Measurements from ENCODE around the gene RFPL2. TPM values are rescaled to one million over a fixed set of nuclear protein-coding genes. Genes with fewer than 3 reads are reported as not detected.

RFPL2 gene
- total RNA-seq = 1 to 10 TPM; 2.0 to 2.8 TPM

- H3K27ac Mint-ChIP-seq = peak within 1 kb of the TSS; percentile 64
- ChIA-PET POLR2A (no interaction called here), CTCF (interaction anchor here (0.6 kb wide), 1 partner anchor 89 kb away, joined by 3 read pairs; no protein-coding TSS in a partner anchor)
- H3K36me3 Mint-ChIP-seq (ENCODE audit: low read depth) = no peaks in the 10 kb centered on the region
- H3K4me3 Mint-ChIP-seq = peak within 1 kb of the TSS; percentile 74
- peak; percentile 61 for DNase-seq
- peaks cover 72% of the 10 kb centered on the region for H3K4me1 Mint-ChIP-seq
- peaks cover 15% of the 10 kb centered on the region for H3K27me3 Mint-ChIP-seq
- no peaks in the 10 kb centered on the region for H3K9me3 Mint-ChIP-seq
These were observed at the start of gene RFPL2 for GRCh38 chr22:32204856-32205722. Gene RFPL2 (minus strand): TSS chr22:32205073. CDS start chr22:32202451, 2,622 bp downstream.

GRCh38 chr22:32249231-32249630 is 44.4 kb upstream of the RFPL2 start:
- POLR2A ChIA-PET = no interaction called here
- no peaks in the 10 kb centered on the region for H3K36me3 Mint-ChIP-seq (ENCODE audit: low read depth)
- H3K4me3 Mint-ChIP-seq = no peak overlapping the region
- no peak for DNase-seq
- peaks cover 20% of the 10 kb centered on the region for H3K27me3 Mint-ChIP-seq
- H3K4me1 Mint-ChIP-seq = no peaks in the 10 kb centered on the region
- H3K27ac Mint-ChIP-seq = no peak overlapping the region
- CTCF ChIA-PET = no interaction called here
- no peaks in the 10 kb centered on the region for H3K9me3 Mint-ChIP-seq

GRCh38 chr22:32248276-32248675 is 43.4 kb upstream of the RFPL2 start:
- H3K9me3 Mint-ChIP-seq = no peaks in the 10 kb centered on the region
- no peaks in the 10 kb centered on the region for H3K36me3 Mint-ChIP-seq (ENCODE audit: low read depth)
- no peak overlapping the region for H3K4me3 Mint-ChIP-seq
- ChIA-PET CTCF (no interaction called here), POLR2A (no interaction called here)
- peaks cover 22% of the 10 kb centered on the region for H3K27me3 Mint-ChIP-seq
- H3K4me1 Mint-ChIP-seq = no peaks in the 10 kb centered on the region
- DNase-seq = no peak
- H3K27ac Mint-ChIP-seq = no peak overlapping the region

- Mint-ChIP-seq H3K4me3 (no peak overlapping the region), H3K4me1 (no peaks in the 10 kb centered on the region), H3K36me3 (ENCODE audit: low read depth) (no peaks in the 10 kb centered on the region), H3K27me3 (peaks cover 23% of the 10 kb centered on the region), H3K9me3 (no peaks in the 10 kb centered on the region), H3K27ac (no peak overlapping the region)
- ChIA-PET CTCF (no interaction called here), POLR2A (no interaction called here)
- no peak for DNase-seq
These were observed 41.3 kb upstream of the RFPL2 start for GRCh38 chr22:32246166-32246565.

DNA sequence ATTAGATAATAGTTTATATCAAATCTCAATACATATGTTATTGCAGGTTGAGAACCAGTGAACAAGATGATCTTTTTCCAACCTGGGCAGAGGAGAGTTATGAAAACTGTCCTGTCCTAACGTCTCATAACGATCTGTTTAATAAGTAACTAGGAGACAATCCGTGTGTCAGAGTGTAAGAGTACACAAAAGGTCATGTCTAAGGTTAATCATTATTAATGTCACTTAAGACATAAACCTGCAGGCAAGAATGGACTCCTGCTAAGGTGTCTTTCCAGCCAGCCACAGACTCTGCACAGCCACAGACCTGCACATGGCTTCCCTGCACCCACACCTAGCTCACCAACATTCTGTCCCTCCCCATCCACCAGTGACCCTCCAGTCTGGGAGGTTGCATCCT is 40.2 kb upstream of the RFPL2 start:
- Mint-ChIP-seq H3K4me1 (no peaks in the 10 kb centered on the region), H3K36me3 (ENCODE audit: low read depth) (no peaks in the 10 kb centered on the region), H3K4me3 (no peak overlapping the region), H3K27me3 (peaks cover 17% of the 10 kb centered on the region), H3K27ac (no peak overlapping the region), H3K9me3 (no peaks in the 10 kb centered on the region)
- CTCF ChIA-PET = no interaction called here
- POLR2A ChIA-PET = no interaction called here
- no peak for DNase-seq

DNA sequence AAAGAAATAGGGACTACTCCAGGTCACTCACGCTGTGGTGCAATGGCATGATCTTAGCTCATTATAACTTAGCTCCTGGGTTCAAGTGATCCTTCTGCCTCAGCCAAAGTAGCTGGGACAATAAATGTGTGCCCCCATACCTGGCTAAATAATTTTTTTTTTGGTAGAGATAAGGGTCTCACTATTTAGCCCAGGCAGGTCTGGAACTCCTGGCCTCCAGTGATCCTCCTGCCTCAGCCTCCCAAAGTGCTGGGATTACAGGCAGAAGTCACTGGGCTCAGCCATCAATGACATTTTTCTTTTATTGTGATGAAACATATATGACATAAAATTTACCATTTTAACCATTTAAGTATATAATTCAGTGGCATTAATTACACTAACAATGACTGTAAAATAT is 39.7 kb upstream of the RFPL2 start:
- Mint-ChIP-seq H3K4me1 (no peaks in the 10 kb centered on the region), H3K27ac (no peak overlapping the region), H3K36me3 (ENCODE audit: low read depth) (no peaks in the 10 kb centered on the region), H3K9me3 (no peaks in the 10 kb centered on the region), H3K4me3 (no peak overlapping the region), H3K27me3 (peaks cover 14% of the 10 kb centered on the region)
- CTCF ChIA-PET = no interaction called here
- no peak for DNase-seq
- POLR2A ChIA-PET = no interaction called here

DNA sequence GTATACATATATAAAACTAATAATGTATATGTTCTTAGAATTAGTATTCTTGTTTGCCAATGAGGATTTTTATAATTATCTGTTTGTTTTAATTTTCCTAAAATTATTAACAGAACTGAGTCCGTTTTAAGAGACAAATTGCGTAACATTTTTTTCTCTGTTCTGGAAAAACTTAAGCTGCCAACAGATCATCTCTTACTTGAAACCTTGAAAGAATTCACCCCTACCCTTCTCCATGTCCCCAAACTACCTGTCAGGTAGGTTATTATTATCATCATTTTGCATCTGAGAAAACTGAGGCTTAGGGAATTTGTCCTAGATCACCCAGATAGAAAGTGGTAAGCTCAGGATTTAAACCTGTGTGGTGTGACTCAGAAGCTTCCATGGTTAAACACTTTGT is 35.6 kb upstream of the RFPL2 start:
- POLR2A ChIA-PET = no interaction called here
- no peaks in the 10 kb centered on the region for H3K9me3 Mint-ChIP-seq
- CTCF ChIA-PET = no interaction called here
- H3K4me3 Mint-ChIP-seq = no peak overlapping the region
- no peaks in the 10 kb centered on the region for H3K4me1 Mint-ChIP-seq
- no peak for DNase-seq
- no peaks in the 10 kb centered on the region for H3K36me3 Mint-ChIP-seq (ENCODE audit: low read depth)
- no peak overlapping the region for H3K27ac Mint-ChIP-seq
- H3K27me3 Mint-ChIP-seq = peaks cover 27% of the 10 kb centered on the region

DNA sequence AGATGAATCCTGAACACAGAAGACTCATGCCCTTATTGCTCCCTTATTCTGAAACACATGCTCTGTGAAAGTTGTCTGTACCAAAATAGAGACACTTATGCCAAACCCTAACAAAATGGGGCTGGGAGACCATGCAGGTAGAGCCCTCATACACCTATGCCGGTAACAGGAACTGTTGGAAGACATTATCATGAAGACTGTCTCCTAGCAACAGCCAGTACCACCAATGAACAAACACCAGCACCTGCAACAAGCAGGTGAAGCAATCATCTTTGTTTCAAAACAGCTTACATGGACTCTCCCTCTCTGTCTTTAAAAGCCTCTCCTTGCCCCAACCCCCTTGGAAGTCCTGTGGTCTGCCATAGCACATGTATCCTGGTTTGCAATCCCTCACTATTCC is 33.0 kb upstream of the RFPL2 start:
- ChIA-PET CTCF (no interaction called here), POLR2A (no interaction called here)
- H3K4me1 Mint-ChIP-seq = no peaks in the 10 kb centered on the region
- H3K27ac Mint-ChIP-seq = no peak overlapping the region
- H3K36me3 Mint-ChIP-seq (ENCODE audit: low read depth) = no peaks in the 10 kb centered on the region
- no peak overlapping the region for H3K4me3 Mint-ChIP-seq
- no peak for DNase-seq
- H3K27me3 Mint-ChIP-seq = peaks cover 22% of the 10 kb centered on the region
- no peaks in the 10 kb centered on the region for H3K9me3 Mint-ChIP-seq

DNA sequence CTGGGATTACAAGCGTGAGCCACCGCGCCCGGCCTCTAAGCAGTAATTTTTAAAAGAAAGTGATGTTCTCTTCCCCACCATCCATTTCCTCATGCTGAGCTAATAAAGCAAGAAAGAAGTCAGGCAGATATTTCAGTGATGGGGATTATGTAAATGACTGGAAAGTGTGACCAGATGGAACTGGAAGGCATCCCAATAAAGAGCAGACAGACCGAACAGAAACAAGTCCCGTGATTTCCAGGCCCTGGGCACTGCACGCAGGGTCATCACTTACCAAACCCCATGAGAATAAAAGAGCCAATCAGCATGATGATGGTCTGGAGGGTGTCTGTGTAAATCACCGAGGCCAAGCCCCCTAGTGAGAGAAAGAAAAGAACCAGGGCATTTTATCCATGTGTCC is 32.1 kb upstream of the RFPL2 start:
- POLR2A ChIA-PET = no interaction called here

DNA sequence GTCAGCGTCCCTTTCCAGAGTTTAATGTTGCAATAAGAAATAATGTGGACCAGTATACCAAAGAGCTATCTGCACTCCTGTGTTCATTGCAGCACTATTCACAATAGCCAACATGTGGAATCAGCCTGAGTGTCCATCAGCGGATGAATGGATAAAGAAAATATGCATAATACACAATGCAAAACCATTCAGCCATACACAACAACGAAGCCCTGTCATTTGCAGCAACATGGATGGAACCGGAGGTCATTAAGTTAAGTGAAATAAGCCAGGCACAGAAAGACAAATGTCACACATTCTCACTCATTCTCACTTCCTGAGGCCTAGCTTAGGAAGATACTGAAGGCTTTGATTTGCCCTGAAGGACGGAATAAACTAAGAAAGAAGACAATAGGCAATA is 28.2 kb upstream of the RFPL2 start:
- no peaks in the 10 kb centered on the region for H3K9me3 Mint-ChIP-seq
- CTCF ChIA-PET = interaction anchor here (1.1 kb wide), 1 partner anchor 33 kb away, joined by 3 read pairs; no protein-coding TSS in a partner anchor
- POLR2A ChIA-PET = no interaction called here

More for the DNA sequence above, 32.1 kb upstream of the RFPL2 start:
- Mint-ChIP-seq H3K4me1 (no peaks in the 10 kb centered on the region), H3K27ac (no peak overlapping the region), H3K9me3 (no peaks in the 10 kb centered on the region), H3K27me3 (peaks cover 19% of the 10 kb centered on the region), H3K36me3 (ENCODE audit: low read depth) (no peaks in the 10 kb centered on the region), H3K4me3 (no peak overlapping the region)
- no peak for DNase-seq
- CTCF ChIA-PET = no interaction called here

DNA sequence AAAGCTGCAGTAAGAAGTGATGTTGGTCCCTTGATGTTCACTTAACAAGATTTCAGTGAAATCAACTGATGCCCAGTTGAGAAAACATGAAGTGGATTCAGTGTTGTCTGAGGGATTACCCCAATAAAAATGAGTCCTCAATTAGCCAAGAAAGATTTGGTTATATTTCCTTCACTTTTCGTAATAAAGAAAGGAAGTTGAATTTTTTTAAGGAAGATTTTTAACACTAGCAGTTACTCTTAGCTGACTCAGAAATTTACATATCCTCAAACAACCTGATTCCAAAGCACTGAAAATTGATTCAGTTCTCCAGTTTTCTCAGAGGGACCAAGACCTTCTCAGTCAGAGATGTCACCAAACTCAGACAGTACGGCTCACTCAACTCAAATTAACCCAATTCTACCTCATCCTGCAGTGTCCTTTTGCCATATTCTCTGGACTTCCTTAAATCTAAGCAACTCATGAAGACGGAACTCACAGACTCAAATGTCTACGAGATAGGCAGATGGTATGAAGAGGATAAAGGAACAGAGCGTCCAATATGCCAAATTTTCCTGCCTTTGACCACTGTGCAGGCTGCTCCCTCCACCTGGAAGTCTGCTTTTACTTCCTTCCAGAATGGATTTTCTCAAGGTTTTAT is 27.4 kb upstream of the RFPL2 start:
- DNase-seq = no peak
- Mint-ChIP-seq H3K4me1 (no peaks in the 10 kb centered on the region), H3K27ac (no peak overlapping the region), H3K9me3 (no peaks in the 10 kb centered on the region), H3K36me3 (ENCODE audit: low read depth) (no peaks in the 10 kb centered on the region), H3K27me3 (peaks cover under 1% of the 10 kb centered on the region), H3K4me3 (no peak overlapping the region)
- ChIA-PET CTCF (no interaction called here), POLR2A (no interaction called here)

More for the DNA sequence above, 28.2 kb upstream of the RFPL2 start:
- no peak overlapping the region for H3K4me3 Mint-ChIP-seq
- no peak overlapping the region for H3K27ac Mint-ChIP-seq
- no peaks in the 10 kb centered on the region for H3K36me3 Mint-ChIP-seq (ENCODE audit: low read depth)
- peaks cover 8% of the 10 kb centered on the region for H3K27me3 Mint-ChIP-seq
- H3K4me1 Mint-ChIP-seq = no peaks in the 10 kb centered on the region
- DNase-seq = no peak

DNA sequence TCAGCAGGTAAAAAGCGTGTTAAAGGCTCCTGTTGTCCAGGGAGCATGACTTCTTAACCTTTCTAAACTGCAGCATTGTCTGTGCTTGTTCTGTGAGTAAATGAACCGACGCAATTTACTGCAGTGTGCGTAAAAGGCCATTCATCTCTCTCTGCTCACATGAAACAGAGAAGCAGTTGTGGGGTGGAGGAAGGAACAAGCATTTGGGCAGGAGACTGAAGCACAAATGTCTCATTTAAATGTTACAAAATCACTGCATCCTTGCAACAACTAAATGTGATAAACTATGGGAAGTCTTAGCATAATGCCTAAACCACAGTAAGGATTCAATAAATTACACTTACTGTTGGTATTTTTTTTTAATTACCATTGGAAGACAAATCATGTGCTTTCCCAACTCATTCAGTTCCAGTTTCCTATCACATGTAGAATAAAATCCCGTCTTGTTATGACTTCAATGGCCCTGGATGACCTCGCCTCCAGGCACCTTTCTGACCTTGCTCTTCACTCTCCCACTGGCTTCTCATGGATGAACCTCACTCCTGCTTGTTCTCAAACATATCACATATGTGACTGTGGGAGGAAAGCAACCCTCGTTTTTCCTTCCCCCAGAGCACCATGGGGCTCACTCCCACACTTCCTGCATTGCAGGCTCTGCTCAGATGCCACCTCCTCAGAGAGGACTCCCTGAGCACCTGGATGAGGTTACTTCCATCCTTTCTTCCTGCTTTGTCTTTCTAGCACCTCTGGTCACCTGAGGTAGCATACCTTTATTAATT is 21.6 kb upstream of the RFPL2 start:
- Mint-ChIP-seq H3K4me3 (no peak overlapping the region), H3K36me3 (ENCODE audit: low read depth) (no peaks in the 10 kb centered on the region), H3K27ac (no peak overlapping the region), H3K9me3 (no peaks in the 10 kb centered on the region), H3K4me1 (no peaks in the 10 kb centered on the region), H3K27me3 (peaks cover 15% of the 10 kb centered on the region)
- no peak for DNase-seq
- ChIA-PET POLR2A (no interaction called here), CTCF (interaction anchor here (0.7 to 0.8 kb wide), 2 partner anchors 24 to 40 kb away, joined by 3 to 4 read pairs; no protein-coding TSS in a partner anchor)

DNA sequence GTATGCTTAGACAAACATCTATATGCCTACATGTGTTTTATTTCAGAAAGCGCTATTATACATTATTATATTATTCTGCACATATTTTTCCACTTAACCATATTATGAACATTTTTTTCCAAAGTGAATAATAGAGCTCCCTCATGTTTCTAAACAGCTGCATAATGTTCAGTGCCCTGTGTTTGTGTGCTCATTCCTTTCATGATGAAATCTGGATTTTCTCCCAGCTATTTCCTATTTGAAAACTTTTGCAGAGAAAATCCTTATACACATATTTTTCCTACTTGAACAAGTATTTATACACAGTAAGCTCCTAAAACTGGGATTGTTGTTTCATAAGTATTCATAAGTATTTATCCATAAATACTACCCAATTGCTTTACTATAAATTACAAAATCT is 18.1 kb upstream of the RFPL2 start:
- CTCF ChIA-PET = interaction anchor here (0.6 to 1.4 kb wide), 2 partner anchors 21 to 43 kb away, joined by 3 to 6 read pairs; no protein-coding TSS in a partner anchor
- no peak for DNase-seq
- Mint-ChIP-seq H3K4me1 (no peaks in the 10 kb centered on the region), H3K9me3 (no peaks in the 10 kb centered on the region), H3K4me3 (no peak overlapping the region), H3K27ac (no peak overlapping the region), H3K27me3 (peaks cover 23% of the 10 kb centered on the region), H3K36me3 (ENCODE audit: low read depth) (no peaks in the 10 kb centered on the region)
- POLR2A ChIA-PET = no interaction called here
